Suprapubic skin (tissue), 4 donors: ENCODE data around the gene PACRG. TPM values are rescaled to one million over a fixed set of nuclear protein-coding genes. Genes with fewer than 3 reads are reported as not detected.

Source experiments
- DNase-seq, 2 donors: peaks; one replicate each; pipeline ENCODE4 v3.0.0-alpha.2; 2019; ENCODE audit warnings: low spot score in 2 of 2
- H3K27ac ChIP-seq: fragments of 200-600 bp; sonication (generic); one replicate; pipeline ENCODE4 v1.5.1; 2019
- H3K27me3 ChIP-seq: fragments of 200-600 bp; sonication (generic); one replicate; pipeline ENCODE4 v1.5.1; 2019
- H3K36me3 ChIP-seq: fragments of 200-600 bp; sonication (generic); one replicate; pipeline ENCODE4 v1.5.1; 2019
- H3K4me1 ChIP-seq: fragments of 200-600 bp; sonication (generic); one replicate; pipeline ENCODE4 v1.5.1; 2019
- H3K4me3 ChIP-seq: fragments of 200-600 bp; sonication (generic); one replicate; pipeline ENCODE4 v1.5.1; 2019; ENCODE audit warnings: mild to moderate bottlenecking
- H3K9me3 ChIP-seq: fragments of 200-600 bp; sonication (generic); one replicate; pipeline ENCODE4 v1.5.1; 2019
- EP300 ChIP-seq: sonication (generic); formaldehyde crosslinking; IDR thresholded peaks from one replicate; pipeline ENCODE4 v1.6.1; 2017; ENCODE audit warnings: antibody characterized with exemption
- POLR2A ChIP-seq, 2 donors: fragments of 450-650 bp; IDR thresholded peaks; one replicate each; pipeline ENCODE4 v1.6.1; 2017; ENCODE audit warnings: antibody characterized with exemption in 2 of 2, mild to moderate bottlenecking in 2 of 2, moderate library complexity in 2 of 2
- POLR2AphosphoS5 ChIP-seq, 3 donors: sonication (generic); formaldehyde crosslinking; IDR thresholded peaks; one replicate each; pipeline ENCODE4 v1.6.1; 2017; ENCODE audit warnings: antibody characterized with exemption in 3 of 3
- WGBS: methylation state at CpG from one replicate; pipeline ENCODE4 v1.1.5; 2018; 5-methylcytosine and 5-hydroxymethylcytosine counted together
- total RNA-seq, 4 donors: library from RNA; depleted of rRNA; stranded (reverse); fragments of >200 nt; gene quantifications; one replicate each; pipeline ENCODE4 v1.1.0, GENCODE V29; 2016
- TF ChIP-seq, protein P1 (sequence below), 2 donors: fragments of 200-600 bp in 1 of 2; fragments of 450-650 bp in 1 of 2; sonication (generic) in 1 of 2; IDR thresholded peaks; one replicate each; pipeline ENCODE4 v1.5.1; 2016 to 2019; ENCODE audit warnings: antibody characterized with exemption in 2 of 2, mild to moderate bottlenecking in 1 of 2, moderate library complexity in 1 of 2

PACRG gene
- total RNA-seq, 4 donors from 2014 or later: 1.1 to 2.3 (median 2.0) TPM

- Histone ChIP-seq H3K27ac (no peak overlapping the region), H3K36me3 (no peaks in the 10 kb centered on the region), H3K4me1 (no peaks in the 10 kb centered on the region), H3K4me3 (no peak overlapping the region), H3K27me3 (no peaks in the 10 kb centered on the region), H3K9me3 (no peaks in the 10 kb centered on the region)
- 82% methylated on average over 5 of the region's 6 CpGs for WGBS
- TF ChIP-seq, protein P1, sequence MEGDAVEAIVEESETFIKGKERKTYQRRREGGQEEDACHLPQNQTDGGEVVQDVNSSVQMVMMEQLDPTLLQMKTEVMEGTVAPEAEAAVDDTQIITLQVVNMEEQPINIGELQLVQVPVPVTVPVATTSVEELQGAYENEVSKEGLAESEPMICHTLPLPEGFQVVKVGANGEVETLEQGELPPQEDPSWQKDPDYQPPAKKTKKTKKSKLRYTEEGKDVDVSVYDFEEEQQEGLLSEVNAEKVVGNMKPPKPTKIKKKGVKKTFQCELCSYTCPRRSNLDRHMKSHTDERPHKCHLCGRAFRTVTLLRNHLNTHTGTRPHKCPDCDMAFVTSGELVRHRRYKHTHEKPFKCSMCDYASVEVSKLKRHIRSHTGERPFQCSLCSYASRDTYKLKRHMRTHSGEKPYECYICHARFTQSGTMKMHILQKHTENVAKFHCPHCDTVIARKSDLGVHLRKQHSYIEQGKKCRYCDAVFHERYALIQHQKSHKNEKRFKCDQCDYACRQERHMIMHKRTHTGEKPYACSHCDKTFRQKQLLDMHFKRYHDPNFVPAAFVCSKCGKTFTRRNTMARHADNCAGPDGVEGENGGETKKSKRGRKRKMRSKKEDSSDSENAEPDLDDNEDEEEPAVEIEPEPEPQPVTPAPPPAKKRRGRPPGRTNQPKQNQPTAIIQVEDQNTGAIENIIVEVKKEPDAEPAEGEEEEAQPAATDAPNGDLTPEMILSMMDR (IDR thresholded peaks at IDR 0.05): no peak
- TF ChIP-seq POLR2AphosphoS5 (IDR thresholded peaks at IDR 0.05) (no peak), POLR2A (IDR thresholded peaks at IDR 0.05) (no peak), EP300 (no peak)
- DNase-seq: no peak
These were observed 504.9 kb downstream of the PACRG start for GRCh38 chr6:163232649-163233048.

DNA sequence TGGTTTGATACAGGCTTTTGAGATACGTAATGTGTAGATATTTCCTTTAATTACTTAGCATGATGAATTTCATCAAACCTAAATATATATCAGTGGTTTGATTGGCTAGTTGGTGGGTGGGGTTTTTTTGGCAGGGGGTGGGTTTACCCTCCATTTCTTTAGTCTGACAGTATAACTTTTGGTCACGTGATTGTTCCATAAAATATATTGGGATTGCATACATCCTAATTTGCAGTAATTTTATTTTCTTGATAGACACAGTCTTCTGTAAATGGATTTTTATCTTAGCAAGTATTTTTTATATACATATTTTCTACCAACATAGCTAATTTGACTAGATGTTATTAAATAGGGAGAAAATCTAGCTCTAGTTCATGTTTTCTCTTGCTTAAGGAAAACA is 509.3 kb downstream of the PACRG start:
- no peak overlapping the region for H3K27ac ChIP-seq
- no peak for DNase-seq
- H3K4me3 ChIP-seq: no peak overlapping the region
- H3K27me3 ChIP-seq: no peaks in the 10 kb centered on the region
- no peaks in the 10 kb centered on the region for H3K9me3 ChIP-seq
- no peaks in the 10 kb centered on the region for H3K36me3 ChIP-seq
- 91% methylated on average over 2 of the region's 2 CpGs for WGBS
- H3K4me1 ChIP-seq: no peaks in the 10 kb centered on the region
- no peak for TF ChIP-seq EP300
- TF ChIP-seq, protein P1 (IDR thresholded peaks at IDR 0.05): no peak
- no peak for TF ChIP-seq POLR2A (IDR thresholded peaks at IDR 0.05)
- TF ChIP-seq POLR2AphosphoS5 (IDR thresholded peaks at IDR 0.05): no peak

DNA sequence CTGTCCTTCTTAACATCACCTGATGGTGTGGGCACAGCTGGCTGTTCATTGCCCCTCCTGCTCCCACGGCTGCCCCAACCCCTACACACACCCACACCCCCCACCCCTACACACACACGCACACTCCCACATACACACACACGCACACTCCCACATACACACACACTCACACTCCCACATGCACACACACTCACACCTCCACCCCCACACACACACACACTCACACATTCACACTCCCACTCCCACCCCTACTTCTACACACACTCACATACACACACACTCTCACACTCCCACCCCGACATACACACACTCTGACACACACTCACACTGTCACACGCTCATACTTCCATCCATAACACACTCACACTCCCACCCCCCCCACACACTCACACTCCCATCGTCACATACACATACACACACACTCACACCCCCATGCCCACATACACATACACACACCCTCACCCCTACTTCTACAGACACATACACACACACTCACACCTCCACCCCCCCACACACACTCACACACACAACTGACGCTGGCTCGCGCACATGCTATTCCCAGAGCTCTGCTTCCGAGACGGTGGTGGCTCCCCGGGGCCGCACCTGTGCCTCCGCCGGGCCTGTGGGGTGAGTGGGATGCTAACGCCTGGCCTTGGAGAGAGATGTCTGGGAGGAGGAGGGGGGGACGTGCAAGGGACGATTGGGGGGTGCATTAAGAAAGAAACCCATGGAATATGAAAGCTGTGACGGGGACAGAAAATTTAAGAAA is 512.0 kb downstream of the PACRG start:
- Histone ChIP-seq H3K27ac (no peak overlapping the region), H3K36me3 (no peaks in the 10 kb centered on the region), H3K4me1 (no peaks in the 10 kb centered on the region), H3K9me3 (no peaks in the 10 kb centered on the region), H3K4me3 (no peak overlapping the region), H3K27me3 (no peaks in the 10 kb centered on the region)
- no peak for DNase-seq
- WGBS: 91% methylated on average over 19 of the region's 19 CpGs
- TF ChIP-seq POLR2A (IDR thresholded peaks at IDR 0.05) (no peak), POLR2AphosphoS5 (IDR thresholded peaks at IDR 0.05) (no peak), EP300 (no peak)
- TF ChIP-seq, protein P1 (IDR thresholded peaks at IDR 0.05): no peak

GRCh38 chr6:163240556-163240955 is 512.8 kb downstream of the PACRG start:
- H3K4me1 ChIP-seq: no peaks in the 10 kb centered on the region
- TF ChIP-seq POLR2A (IDR thresholded peaks at IDR 0.05): no peak
- no peak for TF ChIP-seq POLR2AphosphoS5 (IDR thresholded peaks at IDR 0.05)
- TF ChIP-seq EP300: no peak
- no peak overlapping the region for H3K27ac ChIP-seq
- no peak overlapping the region for H3K4me3 ChIP-seq
- no peaks in the 10 kb centered on the region for H3K36me3 ChIP-seq
- DNase-seq: no peak
- no peaks in the 10 kb centered on the region for H3K27me3 ChIP-seq
- 91% methylated on average over 17 of the region's 17 CpGs for WGBS
- no peaks in the 10 kb centered on the region for H3K9me3 ChIP-seq

DNA sequence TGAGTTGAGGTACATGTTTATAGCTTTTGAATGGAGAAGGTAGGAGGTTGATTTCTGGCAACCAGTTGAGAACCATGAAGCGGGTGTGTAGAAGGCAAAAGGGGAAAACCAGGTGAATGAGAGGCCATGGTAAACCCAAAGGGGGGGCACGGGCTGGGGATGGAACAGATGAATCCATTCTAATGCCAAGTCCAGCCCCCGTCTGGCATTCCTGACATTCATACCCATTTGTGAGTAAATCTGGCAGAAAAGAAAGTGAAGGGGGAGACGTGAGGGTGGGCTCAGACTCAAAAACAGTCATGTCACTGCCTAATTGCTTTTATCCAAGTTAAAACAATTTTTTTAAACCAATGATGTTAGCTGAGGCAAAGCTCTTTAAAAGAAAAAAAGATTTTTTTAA is 513.9 kb downstream of the PACRG start:
- H3K4me1 ChIP-seq: no peaks in the 10 kb centered on the region
- DNase-seq: no peak
- H3K9me3 ChIP-seq: no peaks in the 10 kb centered on the region
- WGBS: 65% methylated on average over 4 of the region's 4 CpGs
- no peak overlapping the region for H3K27ac ChIP-seq
- H3K4me3 ChIP-seq: no peak overlapping the region
- TF ChIP-seq EP300 (no peak), POLR2AphosphoS5 (IDR thresholded peaks at IDR 0.05) (no peak), POLR2A (IDR thresholded peaks at IDR 0.05) (no peak)
- TF ChIP-seq, protein P1 (IDR thresholded peaks at IDR 0.05): no peak
- no peaks in the 10 kb centered on the region for H3K27me3 ChIP-seq
- no peaks in the 10 kb centered on the region for H3K36me3 ChIP-seq
